SHP77 (cell line): Measurements from ENCODE around the gene NSL1.
"Not testable (repeated sequence)": the region's sequence is repeated elsewhere in the genome, so short reads cannot be mapped to it uniquely, and the experiment has no call there.

ENCODE experiments used
- DNase-seq, 2 experiments: peaks; one replicate each; lab custom pipeline; 2025; lab: John Stamatoyannopoulos, UW

The NSL1 gene

GRCh38 chr1:212749821-212750535 lies 41.6 kb downstream of the NSL1 start:
- DNase-seq: peak; percentile 28 to 62

GRCh38 chr1:212746546-212746945 lies 45.0 kb downstream of the NSL1 start:
- DNase-seq: no peak

- DNase-seq: no peak
Observed at GRCh38 chr1:212745303-212745702, 46.3 kb downstream of the NSL1 start.

GRCh38 chr1:212743901-212744475 lies 47.6 kb downstream of the NSL1 start:
- DNase-seq: no peak

- DNase-seq: no peak
Observed at GRCh38 chr1:212738330-212738729, 53.2 kb downstream of the NSL1 start.

- no peak for DNase-seq
Observed at GRCh38 chr1:212737559-212737958, 54.0 kb downstream of the NSL1 start.

- no peak for DNase-seq
Observed at GRCh38 chr1:212733109-212733508, 58.5 kb downstream of the NSL1 start.

- DNase-seq: no peak
Observed at GRCh38 chr1:212731630-212732029, 59.9 kb downstream of the NSL1 start.

- DNase-seq: no peak
Observed at GRCh38 chr1:212728606-212729005, 63.0 kb downstream of the NSL1 start.

- DNase-seq: no peak
Observed at GRCh38 chr1:212727386-212728181, 64.0 kb downstream of the NSL1 start.

- not testable (repeated sequence) for DNase-seq
Observed at GRCh38 chr1:212724679-212725078, 66.9 kb downstream of the NSL1 start.

GRCh38 chr1:212722270-212722957 lies 69.2 kb downstream of the NSL1 start:
- no peak for DNase-seq

- DNase-seq: peak in 1 of 2 experiments; percentile 9
Observed at GRCh38 chr1:212721388-212722247, 70.0 kb downstream of the NSL1 start.

GRCh38 chr1:212719633-212720032 lies 71.9 kb downstream of the NSL1 start:
- DNase-seq: no peak

- DNase-seq: no peak
Observed at GRCh38 chr1:212718499-212718898, 73.1 kb downstream of the NSL1 start.

- no peak for DNase-seq
Observed at GRCh38 chr1:212716161-212716560, 75.4 kb downstream of the NSL1 start.

- no peak for DNase-seq
Observed at GRCh38 chr1:212713465-212714136, 78.0 kb downstream of the NSL1 start.

- DNase-seq: no peak
Observed at GRCh38 chr1:212712451-212713303, 78.9 kb downstream of the NSL1 start.

GRCh38 chr1:212711974-212712373 lies 79.6 kb downstream of the NSL1 start:
- not testable (repeated sequence) for DNase-seq

GRCh38 chr1:212710566-212710965 lies 81.0 kb downstream of the NSL1 start:
- no peak for DNase-seq
